Endodermal cell (in vitro differentiated cells): ENCODE measurements around the gene TSC22D2. TPM values are rescaled to one million over a fixed set of nuclear protein-coding genes. Genes with fewer than 3 reads are reported as not detected.

Experiments used
- DNase-seq: peaks from one replicate; pipeline ENCODE4 v3.0.0-alpha.2; 2017
- H3K27ac ChIP-seq: 2 replicates; pipeline ENCODE4 v1.5.1; 2013; ENCODE audit warnings: mild to moderate bottlenecking, low read depth, low read length, moderate library complexity
- H3K27me3 ChIP-seq: 2 replicates; pipeline ENCODE4 v1.6.1; 2013; ENCODE audit warnings: mild to moderate bottlenecking, low read length, moderate library complexity; ENCODE audit not compliant: insufficient read depth, control insufficient read depth, poor library complexity, severe bottlenecking
- H3K36me3 ChIP-seq: 2 replicates; pipeline ENCODE4 v1.7.0; 2013; ENCODE audit warnings: mild to moderate bottlenecking, low read length, moderate library complexity; ENCODE audit not compliant: control insufficient read depth, insufficient read depth
- H3K4me1 ChIP-seq: one replicate; pipeline ENCODE4 v1.7.0; 2013; ENCODE audit warnings: low read length; ENCODE audit not compliant: control insufficient read depth, insufficient read depth
- H3K4me3 ChIP-seq: 2 replicates; pipeline ENCODE4 v1.5.1; 2013; ENCODE audit warnings: mild to moderate bottlenecking, low read length, moderate library complexity
- H3K9ac ChIP-seq: 2 replicates; pipeline ENCODE4 v1.6.1; 2013; ENCODE audit warnings: mild to moderate bottlenecking, low read length, moderate library complexity; ENCODE audit not compliant: poor library complexity, severe bottlenecking; ENCODE audit errors: extremely low read depth
- H3K9me3 ChIP-seq: 2 replicates; pipeline ENCODE4 v1.6.1; 2013; ENCODE audit warnings: mild to moderate bottlenecking, low read length, moderate library complexity; ENCODE audit not compliant: control insufficient read depth
- H3K27ac Mint-ChIP-seq: 2 replicates; pipeline ENCODE4 v1.8.0; 2020; ENCODE audit warnings: mixed read lengths
- H3K27me3 Mint-ChIP-seq: 2 replicates; pipeline ENCODE4 v1.8.0; 2021; ENCODE audit warnings: mild to moderate bottlenecking, mixed read lengths; ENCODE audit not compliant: insufficient read depth
- H3K36me3 Mint-ChIP-seq: 2 replicates; pipeline ENCODE4 v1.8.0; 2020; ENCODE audit warnings: low read depth, mixed read lengths
- H3K4me1 Mint-ChIP-seq: 2 replicates; pipeline ENCODE4 v1.8.0; 2020; ENCODE audit warnings: mixed read lengths
- H3K4me3 Mint-ChIP-seq: 2 replicates; pipeline ENCODE4 v1.8.0; 2020; ENCODE audit warnings: mild to moderate bottlenecking, moderate library complexity, mixed read lengths
- H3K9me3 Mint-ChIP-seq: 2 replicates; pipeline ENCODE4 v1.8.0; 2020; ENCODE audit warnings: mild to moderate bottlenecking, mixed read lengths
- CTCF ChIP-seq: fragments of 200-600 bp; sonication (generic); conservative IDR thresholded peaks from 2 replicates; pipeline ENCODE4 v1.5.0; 2021; ENCODE audit warnings: antibody characterized with exemption, mild to moderate bottlenecking
- total RNA-seq, 2 donors: library from RNA; stranded (reverse); fragmentation: NEBNext Ultra II Directional in 1 of 2; extraction: Animal tissue kit (Norgen Biotek cat#: 25700) in 1 of 2; gene quantifications; 2 replicates in 1 of 2; 3 replicates in 1 of 2; pipeline ENCODE4 v1.2.1, GENCODE V29; 2021

Gene TSC22D2
- total RNA-seq, 2 donors from 2014 or later: 25.6 to 29.1 TPM

- Histone ChIP-seq H3K4me1 (no peaks in the 10 kb centered on the region), H3K9me3 (peaks cover 26% of the 10 kb centered on the region), H3K4me3 (no peak overlapping the region), H3K36me3 (no peaks in the 10 kb centered on the region), H3K9ac (no peak overlapping the region), H3K27me3 (no peaks in the 10 kb centered on the region), H3K27ac (no peak overlapping the region)
- no peaks in the 10 kb centered on the region for H3K4me1 Mint-ChIP-seq
- no peaks in the 10 kb centered on the region for H3K36me3 Mint-ChIP-seq
- no peaks in the 10 kb centered on the region for H3K27me3 Mint-ChIP-seq
- TF ChIP-seq CTCF: no peak
- H3K9me3 Mint-ChIP-seq: peaks cover 8% of the 10 kb centered on the region
- no peak overlapping the region for H3K4me3 Mint-ChIP-seq
- H3K27ac Mint-ChIP-seq: no peak overlapping the region
- DNase-seq: no peak
Observed at GRCh38 chr3:150479370-150479769, 71.3 kb downstream of the TSC22D2 start.

- H3K27me3 Mint-ChIP-seq: no peaks in the 10 kb centered on the region
- no peak overlapping the region for H3K27ac Mint-ChIP-seq
Observed at GRCh38 chr3:150480877-150481276, 72.8 kb downstream of the TSC22D2 start.

GRCh38 chr3:150483226-150483625 is 75.1 kb downstream of the TSC22D2 start:
- no peaks in the 10 kb centered on the region for H3K27me3 Mint-ChIP-seq
- H3K9ac ChIP-seq: no peak overlapping the region
- no peak overlapping the region for H3K4me3 Mint-ChIP-seq
- no peaks in the 10 kb centered on the region for H3K4me1 Mint-ChIP-seq
- H3K36me3 Mint-ChIP-seq: no peaks in the 10 kb centered on the region
- no peaks in the 10 kb centered on the region for H3K36me3 ChIP-seq
- TF ChIP-seq CTCF: no peak
- no peak for DNase-seq
- no peak overlapping the region for H3K4me3 ChIP-seq
- peaks cover 8% of the 10 kb centered on the region for H3K9me3 Mint-ChIP-seq
- H3K27ac ChIP-seq: no peak overlapping the region
- peaks cover 11% of the 10 kb centered on the region for H3K9me3 ChIP-seq
- no peaks in the 10 kb centered on the region for H3K27me3 ChIP-seq
- no peak overlapping the region for H3K27ac Mint-ChIP-seq
- H3K4me1 ChIP-seq: no peaks in the 10 kb centered on the region

More at GRCh38 chr3:150480877-150481276, 72.8 kb downstream of the TSC22D2 start:
- DNase-seq: no peak
- H3K36me3 Mint-ChIP-seq: no peaks in the 10 kb centered on the region
- Histone ChIP-seq H3K27ac (no peak overlapping the region), H3K9me3 (peaks cover 24% of the 10 kb centered on the region), H3K4me3 (no peak overlapping the region), H3K4me1 (no peaks in the 10 kb centered on the region), H3K9ac (no peak overlapping the region), H3K27me3 (no peaks in the 10 kb centered on the region), H3K36me3 (no peaks in the 10 kb centered on the region)
- no peak overlapping the region for H3K4me3 Mint-ChIP-seq
- peaks cover 6% of the 10 kb centered on the region for H3K9me3 Mint-ChIP-seq
- no peaks in the 10 kb centered on the region for H3K4me1 Mint-ChIP-seq
- no peak for TF ChIP-seq CTCF
